Measurements from ENCODE around the gene CLEC19A. TPM values are rescaled to one million over a fixed set of nuclear protein-coding genes. Genes with fewer than 3 reads are reported as not detected.
A peak's percentile ranks its signal among the peaks of the same experiment; 100 is the strongest.

CLEC19A gene
- total and polyA plus RNA-seq, 2 experiments from 2014 or later: not detected

DNA sequence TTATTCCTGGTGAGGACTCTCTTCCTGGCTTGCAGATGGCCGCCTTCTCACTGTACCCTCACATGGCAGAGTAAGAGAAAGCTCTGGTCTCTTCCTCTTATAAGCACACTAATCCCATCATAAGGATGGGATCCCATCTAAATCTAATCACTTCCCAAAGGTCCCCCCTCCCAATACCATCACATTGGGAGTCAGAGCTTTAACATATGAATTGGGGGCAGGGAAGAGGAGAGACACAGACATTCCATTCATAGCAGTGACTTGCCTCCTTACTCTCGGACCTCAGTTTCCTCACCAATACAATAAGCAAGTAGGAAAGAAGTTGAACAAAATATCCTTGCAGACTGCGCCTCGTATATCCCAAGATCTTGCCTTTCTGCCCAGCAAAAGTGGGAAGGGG is 1.7 kb downstream of the CLEC19A start:
- Mint-ChIP-seq H3K27me3 (ENCODE audit: insufficient read depth, low read depth, poor library complexity) (peaks cover 4% of the 10 kb centered on the region), H3K27ac (no peak overlapping the region), H3K4me3 (no peak overlapping the region; the same call in 2 of the 3 replicates), H3K36me3 (ENCODE audit: low read depth) (0 out of 3 replicates have a peak, but pooled peaks cover 2% of the 10 kb centered on the region), H3K4me1 (peaks cover 44% of the 10 kb centered on the region), H3K9me3 (peaks cover 11% of the 10 kb centered on the region)
- Histone ChIP-seq H3K4me1 (ENCODE audit: insufficient read depth) (peaks cover 46% of the 10 kb centered on the region), H2AFZ (no peak overlapping the region), H4K20me1 (replicated peaks; ENCODE audit: insufficient read depth) (no peaks in the 10 kb centered on the region), H3K27me3 (ENCODE audit: insufficient read depth) (no peaks in the 10 kb centered on the region), H3K36me3 (ENCODE audit: insufficient read depth) (no peaks in the 10 kb centered on the region), H3K4me3 (no peak overlapping the region), H3K79me2 (replicated peaks; ENCODE audit: insufficient read depth) (no peaks in the 10 kb centered on the region), H3K4me2 (peak overlapping the region; percentile 6; the same call in 1 of the 2 replicates), H3F3A (replicated peaks; ENCODE audit: low read depth) (no peaks in the 10 kb centered on the region), H3K9me2 (ENCODE audit: insufficient read depth) (0 out of 2 replicates have a peak, but pooled peaks cover 4% of the 10 kb centered on the region), H3K27ac (ENCODE audit: low read depth) (no peak overlapping the region)
- no peak for TF ChIP-seq ZNF114 (CRISPR knock-in tag; IDR thresholded peaks at IDR 0.05)
- ATAC-seq (no peak; the same call in 2 of the 3 replicates), DNase-seq (ENCODE audit: low spot score) (peak; percentile 44)

DNA sequence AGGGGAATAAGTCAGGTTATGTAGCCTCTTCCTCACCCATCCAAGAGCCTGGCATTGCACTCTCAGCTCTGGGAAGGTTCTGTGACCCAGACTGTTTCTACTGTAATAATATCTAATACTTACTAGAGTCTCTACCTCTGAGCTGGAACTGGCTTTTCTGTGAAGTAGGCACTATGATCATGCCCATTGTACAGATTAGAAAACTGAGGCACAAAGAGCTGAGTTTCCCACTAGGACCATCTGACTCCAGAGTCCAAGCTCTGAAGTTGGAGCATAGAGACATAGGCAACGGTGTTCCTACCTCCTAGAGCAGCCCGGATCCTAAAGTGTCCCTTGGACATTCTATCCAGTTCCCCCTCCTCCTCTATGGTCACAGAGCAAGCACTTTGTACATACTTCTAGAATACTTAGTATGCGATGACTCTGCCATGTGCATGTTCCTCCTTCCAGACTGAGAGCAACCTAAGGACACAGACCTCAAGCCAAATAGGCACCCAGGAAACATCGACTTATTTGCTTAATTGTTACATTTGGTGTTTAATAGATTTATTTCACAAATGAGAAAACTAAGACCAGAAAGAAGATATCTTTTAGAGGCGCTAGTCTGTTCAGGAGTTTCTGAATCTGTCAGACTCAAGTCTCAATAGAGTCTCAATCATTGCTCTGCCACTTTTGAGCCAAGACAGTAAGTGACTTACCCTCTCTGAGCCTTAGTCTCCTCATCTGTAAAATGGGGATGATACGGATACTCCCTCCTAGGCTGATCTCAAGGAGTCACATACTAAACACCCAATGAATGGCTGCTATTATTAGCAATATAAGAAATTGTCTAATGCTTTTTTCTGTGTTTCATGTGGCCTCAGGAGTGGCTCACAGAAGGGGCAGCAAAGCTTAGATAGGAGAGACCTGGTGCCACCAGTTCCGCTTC is 3.6 kb downstream of the CLEC19A start:
- Histone ChIP-seq H3K27me3 (ENCODE audit: insufficient read depth) (no peaks in the 10 kb centered on the region), H4K20me1 (replicated peaks; ENCODE audit: insufficient read depth) (no peaks in the 10 kb centered on the region), H3K4me2 (peak overlapping the region; percentile 47), H3K4me3 (no peak overlapping the region), H2AFZ (peak overlapping the region; percentile 97), H3K79me2 (replicated peaks; ENCODE audit: insufficient read depth) (no peaks in the 10 kb centered on the region), H3K27ac (ENCODE audit: low read depth) (no peak overlapping the region), H3F3A (replicated peaks; ENCODE audit: low read depth) (no peaks in the 10 kb centered on the region), H3K4me1 (ENCODE audit: insufficient read depth) (peaks cover 53% of the 10 kb centered on the region), H3K9me2 (ENCODE audit: insufficient read depth) (0 out of 2 replicates have a peak, but pooled peaks cover 4% of the 10 kb centered on the region), H3K36me3 (ENCODE audit: insufficient read depth) (no peaks in the 10 kb centered on the region)
- Mint-ChIP-seq H3K27me3 (ENCODE audit: insufficient read depth, low read depth, poor library complexity) (peaks cover 4% of the 10 kb centered on the region), H3K36me3 (ENCODE audit: low read depth) (0 out of 3 replicates have a peak, but pooled peaks cover 2% of the 10 kb centered on the region), H3K9me3 (peaks cover 11% of the 10 kb centered on the region), H3K27ac (peak overlapping the region; percentile 89; the same call in 1 of the 2 replicates), H3K4me1 (peaks cover 48% of the 10 kb centered on the region), H3K4me3 (no peak overlapping the region)
- ATAC-seq (no peak), DNase-seq (ENCODE audit: low spot score) (no peak)
- TF ChIP-seq, protein P1, sequence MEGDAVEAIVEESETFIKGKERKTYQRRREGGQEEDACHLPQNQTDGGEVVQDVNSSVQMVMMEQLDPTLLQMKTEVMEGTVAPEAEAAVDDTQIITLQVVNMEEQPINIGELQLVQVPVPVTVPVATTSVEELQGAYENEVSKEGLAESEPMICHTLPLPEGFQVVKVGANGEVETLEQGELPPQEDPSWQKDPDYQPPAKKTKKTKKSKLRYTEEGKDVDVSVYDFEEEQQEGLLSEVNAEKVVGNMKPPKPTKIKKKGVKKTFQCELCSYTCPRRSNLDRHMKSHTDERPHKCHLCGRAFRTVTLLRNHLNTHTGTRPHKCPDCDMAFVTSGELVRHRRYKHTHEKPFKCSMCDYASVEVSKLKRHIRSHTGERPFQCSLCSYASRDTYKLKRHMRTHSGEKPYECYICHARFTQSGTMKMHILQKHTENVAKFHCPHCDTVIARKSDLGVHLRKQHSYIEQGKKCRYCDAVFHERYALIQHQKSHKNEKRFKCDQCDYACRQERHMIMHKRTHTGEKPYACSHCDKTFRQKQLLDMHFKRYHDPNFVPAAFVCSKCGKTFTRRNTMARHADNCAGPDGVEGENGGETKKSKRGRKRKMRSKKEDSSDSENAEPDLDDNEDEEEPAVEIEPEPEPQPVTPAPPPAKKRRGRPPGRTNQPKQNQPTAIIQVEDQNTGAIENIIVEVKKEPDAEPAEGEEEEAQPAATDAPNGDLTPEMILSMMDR (conservative IDR thresholded peaks at IDR 0.05; ENCODE audit: low read depth in 2 of 2): no peak
- no peak for TF ChIP-seq CREB1 (CRISPR knock-in tag; IDR thresholded peaks at IDR 0.05; ENCODE audit: low read depth)
- TF ChIP-seq ZNF331 (CRISPR knock-in tag; IDR thresholded peaks at IDR 0.05; ENCODE audit: low read depth): no peak
- no peak for TF ChIP-seq STAT1 (IDR thresholded peaks at IDR 0.05; ENCODE audit: unreplicated experiment)
- no peak for TF ChIP-seq ZNF114 (CRISPR knock-in tag; IDR thresholded peaks at IDR 0.05)
- TF ChIP-seq NANOG (IDR thresholded peaks at IDR 0.05; ENCODE audit: borderline replicate concordance): no peak
- no peak for TF ChIP-seq JUNB (IDR thresholded peaks at IDR 0.05; ENCODE audit: unreplicated experiment)
- no peak for TF ChIP-seq POLR2AphosphoS5 (IDR thresholded peaks at IDR 0.05; ENCODE audit: low read depth)
- TF ChIP-seq EZH2 (IDR thresholded peaks at IDR 0.05; ENCODE audit: low read depth, unreplicated experiment): no peak
- TF ChIP-seq, protein P2, sequence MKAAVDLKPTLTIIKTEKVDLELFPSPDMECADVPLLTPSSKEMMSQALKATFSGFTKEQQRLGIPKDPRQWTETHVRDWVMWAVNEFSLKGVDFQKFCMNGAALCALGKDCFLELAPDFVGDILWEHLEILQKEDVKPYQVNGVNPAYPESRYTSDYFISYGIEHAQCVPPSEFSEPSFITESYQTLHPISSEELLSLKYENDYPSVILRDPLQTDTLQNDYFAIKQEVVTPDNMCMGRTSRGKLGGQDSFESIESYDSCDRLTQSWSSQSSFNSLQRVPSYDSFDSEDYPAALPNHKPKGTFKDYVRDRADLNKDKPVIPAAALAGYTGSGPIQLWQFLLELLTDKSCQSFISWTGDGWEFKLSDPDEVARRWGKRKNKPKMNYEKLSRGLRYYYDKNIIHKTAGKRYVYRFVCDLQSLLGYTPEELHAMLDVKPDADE (IDR thresholded peaks at IDR 0.05): no peak
- TF ChIP-seq EZH2phosphoT487 (IDR thresholded peaks at IDR 0.05; ENCODE audit: unreplicated experiment): no peak
- TF ChIP-seq, protein P3, sequence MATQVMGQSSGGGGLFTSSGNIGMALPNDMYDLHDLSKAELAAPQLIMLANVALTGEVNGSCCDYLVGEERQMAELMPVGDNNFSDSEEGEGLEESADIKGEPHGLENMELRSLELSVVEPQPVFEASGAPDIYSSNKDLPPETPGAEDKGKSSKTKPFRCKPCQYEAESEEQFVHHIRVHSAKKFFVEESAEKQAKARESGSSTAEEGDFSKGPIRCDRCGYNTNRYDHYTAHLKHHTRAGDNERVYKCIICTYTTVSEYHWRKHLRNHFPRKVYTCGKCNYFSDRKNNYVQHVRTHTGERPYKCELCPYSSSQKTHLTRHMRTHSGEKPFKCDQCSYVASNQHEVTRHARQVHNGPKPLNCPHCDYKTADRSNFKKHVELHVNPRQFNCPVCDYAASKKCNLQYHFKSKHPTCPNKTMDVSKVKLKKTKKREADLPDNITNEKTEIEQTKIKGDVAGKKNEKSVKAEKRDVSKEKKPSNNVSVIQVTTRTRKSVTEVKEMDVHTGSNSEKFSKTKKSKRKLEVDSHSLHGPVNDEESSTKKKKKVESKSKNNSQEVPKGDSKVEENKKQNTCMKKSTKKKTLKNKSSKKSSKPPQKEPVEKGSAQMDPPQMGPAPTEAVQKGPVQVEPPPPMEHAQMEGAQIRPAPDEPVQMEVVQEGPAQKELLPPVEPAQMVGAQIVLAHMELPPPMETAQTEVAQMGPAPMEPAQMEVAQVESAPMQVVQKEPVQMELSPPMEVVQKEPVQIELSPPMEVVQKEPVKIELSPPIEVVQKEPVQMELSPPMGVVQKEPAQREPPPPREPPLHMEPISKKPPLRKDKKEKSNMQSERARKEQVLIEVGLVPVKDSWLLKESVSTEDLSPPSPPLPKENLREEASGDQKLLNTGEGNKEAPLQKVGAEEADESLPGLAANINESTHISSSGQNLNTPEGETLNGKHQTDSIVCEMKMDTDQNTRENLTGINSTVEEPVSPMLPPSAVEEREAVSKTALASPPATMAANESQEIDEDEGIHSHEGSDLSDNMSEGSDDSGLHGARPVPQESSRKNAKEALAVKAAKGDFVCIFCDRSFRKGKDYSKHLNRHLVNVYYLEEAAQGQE (IDR thresholded peaks at IDR 0.05; ENCODE audit: unreplicated experiment): no peak
